Measurements from ENCODE around the gene RFX2.
"Not testable (repeated sequence)": the region's sequence is repeated elsewhere in the genome, so short reads cannot be mapped to it uniquely, and the experiment has no call there.

The RFX2 gene

GRCh38 chr19:6110360-6110977, at the start of gene RFX2:
Gene RFX2, minus strand, starts transcription at chr19:6110500. Its CDS starts 63,004 bp downstream, at chr19:6047496.
- H3K4me3 ChIP-seq (ENCODE audit: low read depth, low read length): peak within 1 kb of the TSS; percentile 48

GRCh38 chr19:6156033-6156432, 45.7 kb upstream of the RFX2 start:
- no peak overlapping the region for H3K4me3 ChIP-seq (ENCODE audit: low read depth, low read length)

GRCh38 chr19:6150289-6150688, 40.0 kb upstream of the RFX2 start:
- H3K4me3 ChIP-seq (ENCODE audit: low read depth, low read length): no peak overlapping the region

GRCh38 chr19:6141217-6141616, 30.9 kb upstream of the RFX2 start:
- no peak overlapping the region for H3K4me3 ChIP-seq (ENCODE audit: low read depth, low read length)

- H3K4me3 ChIP-seq (ENCODE audit: low read depth, low read length): no peak overlapping the region
Observed at GRCh38 chr19:6138511-6138910, 28.2 kb upstream of the RFX2 start.

GRCh38 chr19:6138066-6138465, 27.8 kb upstream of the RFX2 start:
- no peak overlapping the region for H3K4me3 ChIP-seq (ENCODE audit: low read depth, low read length)

- H3K4me3 ChIP-seq (ENCODE audit: low read depth, low read length): no peak overlapping the region
Observed at GRCh38 chr19:6133231-6133630, 22.9 kb upstream of the RFX2 start.

GRCh38 chr19:6132482-6132881, 22.2 kb upstream of the RFX2 start:
- no peak overlapping the region for H3K4me3 ChIP-seq (ENCODE audit: low read depth, low read length)

- H3K4me3 ChIP-seq (ENCODE audit: low read depth, low read length): no peak overlapping the region
Observed at GRCh38 chr19:6127716-6128335, 17.5 kb upstream of the RFX2 start.

- no peak overlapping the region for H3K4me3 ChIP-seq (ENCODE audit: low read depth, low read length)
Observed at GRCh38 chr19:6126335-6126974, 16.2 kb upstream of the RFX2 start.

- H3K4me3 ChIP-seq (ENCODE audit: low read depth, low read length): no peak overlapping the region
Observed at GRCh38 chr19:6125571-6125989, 15.3 kb upstream of the RFX2 start.

- no peak overlapping the region for H3K4me3 ChIP-seq (ENCODE audit: low read depth, low read length)
Observed at GRCh38 chr19:6119031-6119430, 8.7 kb upstream of the RFX2 start.

- no peak overlapping the region for H3K4me3 ChIP-seq (ENCODE audit: low read depth, low read length)
Observed at GRCh38 chr19:6118043-6118442, 7.7 kb upstream of the RFX2 start.

- H3K4me3 ChIP-seq (ENCODE audit: low read depth, low read length): no peak overlapping the region
Observed at GRCh38 chr19:6117534-6117933, 7.2 kb upstream of the RFX2 start.

- no peak overlapping the region for H3K4me3 ChIP-seq (ENCODE audit: low read depth, low read length)
Observed at GRCh38 chr19:6116749-6117430, 6.6 kb upstream of the RFX2 start.

GRCh38 chr19:6115992-6116391, 5.7 kb upstream of the RFX2 start:
- H3K4me3 ChIP-seq (ENCODE audit: low read depth, low read length): no peak overlapping the region

GRCh38 chr19:6113616-6114188, 3.4 kb upstream of the RFX2 start:
- H3K4me3 ChIP-seq (ENCODE audit: low read depth, low read length): no peak overlapping the region

GRCh38 chr19:6109947-6110346, 353 bp downstream of the RFX2 start:
- H3K4me3 ChIP-seq (ENCODE audit: low read depth, low read length): peak overlapping the region; percentile 17

- H3K4me3 ChIP-seq (ENCODE audit: low read depth, low read length): peak overlapping the region; percentile 47
Observed at GRCh38 chr19:6108721-6109633, 1.3 kb downstream of the RFX2 start.

GRCh38 chr19:6106643-6107294, 3.5 kb downstream of the RFX2 start:
- not testable (repeated sequence) for H3K4me3 ChIP-seq (ENCODE audit: low read depth, low read length)
